ENCODE measurements around the gene WAS. TPM values are rescaled to one million over a fixed set of nuclear protein-coding genes. Genes with fewer than 3 reads are reported as not detected.

Gene WAS
- total and polyA plus RNA-seq, 12 donors = 1.1 to 22.5 (median 11.2) TPM

DNA sequence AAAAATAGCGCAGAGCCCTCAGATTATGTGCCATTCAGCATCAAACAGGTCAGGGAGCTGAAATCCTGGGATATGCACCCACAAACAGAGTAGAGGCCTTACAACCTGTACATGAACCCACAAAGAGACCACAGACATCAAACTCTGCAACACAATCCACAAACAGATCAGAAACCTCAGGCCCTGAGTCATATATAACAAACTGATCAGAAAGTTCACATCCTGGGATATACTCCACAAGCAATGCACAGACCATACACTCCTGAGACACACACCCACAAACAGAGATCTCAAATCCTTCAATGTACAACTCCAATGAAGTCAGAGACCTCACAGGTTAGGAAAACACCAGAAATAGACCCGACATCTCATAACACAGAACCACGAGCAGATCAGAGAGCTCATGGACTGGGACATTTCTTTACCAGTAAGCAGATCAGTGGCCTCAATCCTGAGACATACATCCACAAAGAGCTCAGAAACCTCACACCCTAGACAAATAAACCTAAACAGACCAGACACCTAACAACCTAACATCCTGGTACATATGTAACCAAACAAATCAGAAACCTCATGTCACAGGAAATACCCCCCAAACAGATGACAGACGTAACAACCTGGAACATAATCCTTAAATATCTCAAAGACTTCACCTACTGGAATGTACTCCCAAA lies 37.1 kb downstream of the WAS start:
- Histone ChIP-seq H3K9me3 (replicated peaks in 1 of 3) (no peaks in the 10 kb centered on the region), H3K4me1 (replicated peaks in 1 of 2) (no peaks in the 10 kb centered on the region), H3K36me3 (replicated peaks in 1 of 2) (no peaks in the 10 kb centered on the region), H3K27ac (no peak overlapping the region), H3K27me3 (no peaks in the 10 kb centered on the region), H3K4me3 (no peak overlapping the region)
- DNase-seq = no peak
- WGBS, 4 donors = 62 to 84% (median 77%) methylated on average over 4 of the region's 4 CpGs
- TF ChIP-seq, protein P1, sequence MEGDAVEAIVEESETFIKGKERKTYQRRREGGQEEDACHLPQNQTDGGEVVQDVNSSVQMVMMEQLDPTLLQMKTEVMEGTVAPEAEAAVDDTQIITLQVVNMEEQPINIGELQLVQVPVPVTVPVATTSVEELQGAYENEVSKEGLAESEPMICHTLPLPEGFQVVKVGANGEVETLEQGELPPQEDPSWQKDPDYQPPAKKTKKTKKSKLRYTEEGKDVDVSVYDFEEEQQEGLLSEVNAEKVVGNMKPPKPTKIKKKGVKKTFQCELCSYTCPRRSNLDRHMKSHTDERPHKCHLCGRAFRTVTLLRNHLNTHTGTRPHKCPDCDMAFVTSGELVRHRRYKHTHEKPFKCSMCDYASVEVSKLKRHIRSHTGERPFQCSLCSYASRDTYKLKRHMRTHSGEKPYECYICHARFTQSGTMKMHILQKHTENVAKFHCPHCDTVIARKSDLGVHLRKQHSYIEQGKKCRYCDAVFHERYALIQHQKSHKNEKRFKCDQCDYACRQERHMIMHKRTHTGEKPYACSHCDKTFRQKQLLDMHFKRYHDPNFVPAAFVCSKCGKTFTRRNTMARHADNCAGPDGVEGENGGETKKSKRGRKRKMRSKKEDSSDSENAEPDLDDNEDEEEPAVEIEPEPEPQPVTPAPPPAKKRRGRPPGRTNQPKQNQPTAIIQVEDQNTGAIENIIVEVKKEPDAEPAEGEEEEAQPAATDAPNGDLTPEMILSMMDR (IDR thresholded peaks at IDR 0.05) = no peak
- no peak for TF ChIP-seq POLR2A (IDR thresholded peaks at IDR 0.05)
- intact Hi-C loops (cut with DNase I) = no loop called here

DNA sequence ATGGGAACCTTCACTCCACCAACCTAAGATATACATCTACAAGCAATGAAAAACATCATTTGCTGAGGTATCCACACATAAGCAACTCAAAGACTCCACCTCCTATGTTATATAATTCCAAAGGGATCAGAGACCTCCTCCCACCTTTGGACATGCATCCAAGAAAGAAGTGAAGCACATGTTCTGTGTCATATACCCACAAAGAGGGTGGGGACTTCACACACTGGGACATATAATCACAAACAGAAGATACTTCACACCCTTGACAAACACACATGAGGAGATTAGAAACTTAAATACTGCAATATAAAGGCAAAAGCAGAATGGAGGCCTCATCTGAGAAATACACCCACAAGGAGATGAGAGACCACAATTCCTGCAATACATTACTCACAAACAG lies 38.3 kb downstream of the WAS start:
- Histone ChIP-seq H3K4me1 (replicated peaks in 1 of 2) (no peaks in the 10 kb centered on the region), H3K27me3 (no peaks in the 10 kb centered on the region), H3K27ac (no peak overlapping the region), H3K36me3 (replicated peaks in 1 of 2) (no peaks in the 10 kb centered on the region), H3K4me3 (no peak overlapping the region), H3K9me3 (replicated peaks in 1 of 3) (no peaks in the 10 kb centered on the region)
- DNase-seq = no peak
- intact Hi-C loops (cut with DNase I) = no loop called here
- TF ChIP-seq POLR2A (IDR thresholded peaks at IDR 0.05) = no peak
- TF ChIP-seq, protein P1 (IDR thresholded peaks at IDR 0.05) = no peak

DNA sequence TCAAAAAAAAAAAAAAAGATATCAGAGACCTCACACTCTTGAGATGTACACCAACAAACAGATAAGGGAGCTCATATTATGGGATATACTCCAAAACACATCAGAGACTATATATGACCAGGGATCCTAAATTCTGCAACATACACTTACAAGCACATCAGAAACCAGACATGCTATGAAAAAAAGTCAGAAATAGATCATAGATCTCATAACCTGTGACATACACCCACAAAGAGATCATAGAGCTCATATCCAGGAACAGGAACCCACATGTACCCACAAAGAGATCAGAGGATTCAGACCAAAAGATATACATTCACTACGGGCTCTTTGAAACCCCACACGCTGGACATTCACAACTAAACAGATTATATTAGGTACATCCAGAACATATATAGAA lies 43.0 kb downstream of the WAS start:
- H3K4me1 ChIP-seq (replicated peaks in 1 of 2) = no peaks in the 10 kb centered on the region
- H3K4me3 ChIP-seq = no peak overlapping the region
- DNase-seq = no peak
- WGBS, 4 donors = 74 to 98% (median 89%) methylated on average over 2 of the region's 2 CpGs
- H3K9me3 ChIP-seq (replicated peaks in 1 of 3) = no peaks in the 10 kb centered on the region
- H3K27me3 ChIP-seq = no peaks in the 10 kb centered on the region
- no peak for TF ChIP-seq POLR2A (IDR thresholded peaks at IDR 0.05)
- intact Hi-C loops (cut with DNase I) = no loop called here
- H3K36me3 ChIP-seq (replicated peaks in 1 of 2) = no peaks in the 10 kb centered on the region
- no peak overlapping the region for H3K27ac ChIP-seq

DNA sequence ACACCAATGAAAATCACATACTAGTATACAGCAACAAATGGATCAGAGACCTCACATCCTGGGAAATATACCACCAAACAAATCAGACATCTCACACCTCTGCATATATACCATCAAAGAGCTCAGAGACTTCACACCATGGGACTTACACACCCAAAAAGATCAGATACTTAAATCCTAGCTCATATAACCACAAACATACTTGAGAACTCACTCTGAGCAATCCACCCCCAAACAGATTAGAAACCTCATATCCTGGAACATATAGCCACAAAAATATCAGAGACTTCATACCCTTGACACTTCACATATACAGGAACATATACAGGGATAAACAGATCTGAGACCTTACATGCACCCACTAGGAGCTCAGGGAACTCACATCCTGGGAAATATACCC lies 45.1 kb downstream of the WAS start:
- no peaks in the 10 kb centered on the region for H3K9me3 ChIP-seq (replicated peaks in 1 of 3)
- no peaks in the 10 kb centered on the region for H3K36me3 ChIP-seq (replicated peaks in 1 of 2)
- H3K4me3 ChIP-seq = no peak overlapping the region
- no peak for DNase-seq
- intact Hi-C loops (cut with DNase I) = no loop called here
- H3K4me1 ChIP-seq (replicated peaks in 1 of 2) = no peaks in the 10 kb centered on the region
- TF ChIP-seq, protein P1 (IDR thresholded peaks at IDR 0.05) = no peak
- no peak for TF ChIP-seq POLR2A (IDR thresholded peaks at IDR 0.05)
- H3K27me3 ChIP-seq = no peaks in the 10 kb centered on the region
- no peak overlapping the region for H3K27ac ChIP-seq

DNA sequence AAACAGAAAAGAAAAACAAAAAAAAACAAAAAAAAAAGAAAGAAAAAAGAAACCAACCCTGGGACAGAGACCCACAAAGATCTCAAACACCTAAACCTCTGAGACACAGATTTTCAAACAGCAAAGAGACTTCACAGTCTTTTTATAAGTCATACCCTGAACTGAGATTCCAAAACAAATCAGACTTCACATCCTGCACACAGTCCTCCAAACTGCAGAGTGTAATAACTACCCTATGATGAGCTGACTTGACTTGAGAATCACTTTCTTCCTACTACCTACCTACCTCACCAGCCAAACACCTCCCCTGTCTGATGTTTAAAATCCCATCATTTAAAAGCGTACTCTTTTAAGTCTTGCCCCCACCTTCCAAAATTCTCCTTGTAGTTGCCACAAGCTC lies 52.7 kb downstream of the WAS start:
- TF ChIP-seq, protein P1 (IDR thresholded peaks at IDR 0.05) = no peak
- TF ChIP-seq POLR2A (IDR thresholded peaks at IDR 0.05) = no peak
- no peak for DNase-seq
- Histone ChIP-seq H3K27ac (no peak overlapping the region), H3K4me3 (peak overlapping the region in 1 of 4 donors; percentile 20), H3K27me3 (no peaks in the 10 kb centered on the region), H3K9me3 (replicated peaks in 1 of 3) (no peaks in the 10 kb centered on the region), H3K36me3 (replicated peaks in 1 of 2) (no peaks in the 10 kb centered on the region), H3K4me1 (replicated peaks in 1 of 2) (peaks cover 0 to 3% of the 10 kb centered on the region in 2 donors)
- intact Hi-C loops (cut with DNase I) = no loop called here
- 77 to 96% (median 94%) methylated on average over 1 of the region's 1 CpG for WGBS, 4 donors
